ENCODE results near the gene WDR20.

- TF ChIP-seq CTCF (IDR thresholded peaks at IDR 0.05; ENCODE audit: borderline replicate concordance, extremely low read depth, low read length, poor library complexity, severe bottlenecking) (no peak), EZH2 (IDR thresholded peaks at IDR 0.05; ENCODE audit: borderline replicate concordance, low read depth, low read length, severe bottlenecking) (no peak)
Measured at GRCh38 chr14:102225936-102226335, 86.2 kb downstream of the WDR20 start.
